Type B pancreatic cell (in vitro differentiated cells): ENCODE results near the gene ARHGEF10L. TPM values are rescaled to one million over a fixed set of nuclear protein-coding genes. Genes with fewer than 3 reads are reported as not detected.

ENCODE experiments used
- DNase-seq: peaks from one replicate; pipeline ENCODE4 v3.0.0; 2021; ENCODE audit warnings: mixed read lengths; ENCODE audit not compliant: unreplicated experiment; ENCODE audit errors: extremely low spot score
- H3K27ac Mint-ChIP-seq: 2 replicates; pipeline ENCODE4 v1.8.0; 2021; ENCODE audit warnings: mild to moderate bottlenecking, mixed read lengths
- H3K27me3 Mint-ChIP-seq: 2 replicates; pipeline ENCODE4 v1.8.0; 2021; ENCODE audit warnings: mixed read lengths
- H3K36me3 Mint-ChIP-seq: 2 replicates; pipeline ENCODE4 v1.8.0; 2021; ENCODE audit warnings: mixed read lengths
- H3K4me1 Mint-ChIP-seq: one replicate; pipeline ENCODE4 v1.8.0; 2021; ENCODE audit warnings: mixed read lengths; ENCODE audit not compliant: unreplicated experiment
- H3K4me3 Mint-ChIP-seq: 2 replicates; pipeline ENCODE4 v1.8.0; 2021; ENCODE audit warnings: mild to moderate bottlenecking, mixed read lengths
- H3K9me3 Mint-ChIP-seq: 2 replicates; pipeline ENCODE4 v1.8.0; 2021; ENCODE audit warnings: mixed read lengths
- CTCF ChIP-seq: fragments of 200-600 bp; sonication (generic); conservative IDR thresholded peaks from 2 replicates; pipeline ENCODE4 v1.5.0; 2021; ENCODE audit warnings: antibody characterized with exemption, mild to moderate bottlenecking
- total RNA-seq: library from RNA; stranded (reverse); gene quantifications from 2 replicates; pipeline ENCODE4 v1.2.1, GENCODE V29; 2021; ENCODE audit warnings: low replicate concordance

ARHGEF10L gene
- total RNA-seq, 1 donor from 2014 or later, result 36.0 TPM

GRCh38 chr1:17584539-17584938, 45.0 kb downstream of the ARHGEF10L start:
- Mint-ChIP-seq H3K4me3 (no peak overlapping the region), H3K27me3 (no peaks in the 10 kb centered on the region), H3K27ac (no peak overlapping the region), H3K36me3 (peaks cover 1% of the 10 kb centered on the region), H3K4me1 (peaks cover 60% of the 10 kb centered on the region), H3K9me3 (no peaks in the 10 kb centered on the region)
- TF ChIP-seq CTCF, result no peak
- DNase-seq, result no peak

GRCh38 chr1:17585266-17585987, 45.9 kb downstream of the ARHGEF10L start:
- DNase-seq, result no peak
- no peak for TF ChIP-seq CTCF
- Mint-ChIP-seq H3K27ac (peak overlapping the region; percentile 5), H3K4me3 (no peak overlapping the region), H3K4me1 (peaks cover 61% of the 10 kb centered on the region), H3K9me3 (no peaks in the 10 kb centered on the region), H3K27me3 (no peaks in the 10 kb centered on the region), H3K36me3 (peaks cover 8% of the 10 kb centered on the region)

GRCh38 chr1:17586172-17586964, 46.9 kb downstream of the ARHGEF10L start:
- no peak for DNase-seq
- H3K36me3 Mint-ChIP-seq, result peaks cover 8% of the 10 kb centered on the region
- H3K27ac Mint-ChIP-seq, result peak overlapping the region; percentile 84
- no peaks in the 10 kb centered on the region for H3K27me3 Mint-ChIP-seq
- peak overlapping the region; percentile 57 for H3K4me3 Mint-ChIP-seq
- no peaks in the 10 kb centered on the region for H3K9me3 Mint-ChIP-seq
- H3K4me1 Mint-ChIP-seq, result peaks cover 55% of the 10 kb centered on the region
- TF ChIP-seq CTCF, result no peak

- H3K4me1 Mint-ChIP-seq, result peaks cover 43% of the 10 kb centered on the region
- H3K36me3 Mint-ChIP-seq, result peaks cover 8% of the 10 kb centered on the region
- H3K27me3 Mint-ChIP-seq, result no peaks in the 10 kb centered on the region
- peak overlapping the region; percentile 84 for H3K27ac Mint-ChIP-seq
- no peaks in the 10 kb centered on the region for H3K9me3 Mint-ChIP-seq
- peak overlapping the region; percentile 41 for H3K4me3 Mint-ChIP-seq
- no peak for TF ChIP-seq CTCF
- DNase-seq, result no peak
These were observed 48.2 kb downstream of the ARHGEF10L start for GRCh38 chr1:17587693-17588047.

- Mint-ChIP-seq H3K27ac (peak overlapping the region; percentile 84), H3K4me1 (peaks cover 45% of the 10 kb centered on the region), H3K4me3 (peak overlapping the region; percentile 47), H3K27me3 (no peaks in the 10 kb centered on the region), H3K36me3 (peaks cover 8% of the 10 kb centered on the region), H3K9me3 (no peaks in the 10 kb centered on the region)
- no peak for TF ChIP-seq CTCF
- no peak for DNase-seq
These were observed 48.8 kb downstream of the ARHGEF10L start for GRCh38 chr1:17588048-17588871.
